ENCODE data around the gene DBX1.

GRCh38 chr11:20192641-20193040 lies 32.4 kb upstream of the DBX1 start:
- no peak for TF ChIP-seq CTCF (optimal IDR thresholded peaks at IDR 0.05 in 1 of 3, IDR thresholded peaks at IDR 0.05 in 1 of 3, conservative IDR thresholded peaks at IDR 0.05 in 1 of 3; ENCODE audit: extremely low read depth in 1 of 3, insufficient read depth in 2 of 3, low read length in 3 of 3)
- TF ChIP-seq EZH2 (IDR thresholded peaks at IDR 0.05; ENCODE audit: low read length), result no peak
